Islet of Langerhans (tissue), 1 donor: ENCODE data around the gene ZNF574.
"Not testable (repeated sequence)": the region's sequence is repeated elsewhere in the genome, so short reads cannot be mapped to it uniquely, and the experiment has no call there.

Experiments
- FAIRE-seq: peaks from one replicate; lab custom pipeline; 2011; peaks lifted over from hg19 to GRCh38; lab: Jason Lieb, UNC

The ZNF574 gene, protein sequence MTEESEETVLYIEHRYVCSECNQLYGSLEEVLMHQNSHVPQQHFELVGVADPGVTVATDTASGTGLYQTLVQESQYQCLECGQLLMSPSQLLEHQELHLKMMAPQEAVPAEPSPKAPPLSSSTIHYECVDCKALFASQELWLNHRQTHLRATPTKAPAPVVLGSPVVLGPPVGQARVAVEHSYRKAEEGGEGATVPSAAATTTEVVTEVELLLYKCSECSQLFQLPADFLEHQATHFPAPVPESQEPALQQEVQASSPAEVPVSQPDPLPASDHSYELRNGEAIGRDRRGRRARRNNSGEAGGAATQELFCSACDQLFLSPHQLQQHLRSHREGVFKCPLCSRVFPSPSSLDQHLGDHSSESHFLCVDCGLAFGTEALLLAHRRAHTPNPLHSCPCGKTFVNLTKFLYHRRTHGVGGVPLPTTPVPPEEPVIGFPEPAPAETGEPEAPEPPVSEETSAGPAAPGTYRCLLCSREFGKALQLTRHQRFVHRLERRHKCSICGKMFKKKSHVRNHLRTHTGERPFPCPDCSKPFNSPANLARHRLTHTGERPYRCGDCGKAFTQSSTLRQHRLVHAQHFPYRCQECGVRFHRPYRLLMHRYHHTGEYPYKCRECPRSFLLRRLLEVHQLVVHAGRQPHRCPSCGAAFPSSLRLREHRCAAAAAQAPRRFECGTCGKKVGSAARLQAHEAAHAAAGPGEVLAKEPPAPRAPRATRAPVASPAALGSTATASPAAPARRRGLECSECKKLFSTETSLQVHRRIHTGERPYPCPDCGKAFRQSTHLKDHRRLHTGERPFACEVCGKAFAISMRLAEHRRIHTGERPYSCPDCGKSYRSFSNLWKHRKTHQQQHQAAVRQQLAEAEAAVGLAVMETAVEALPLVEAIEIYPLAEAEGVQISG

DNA sequence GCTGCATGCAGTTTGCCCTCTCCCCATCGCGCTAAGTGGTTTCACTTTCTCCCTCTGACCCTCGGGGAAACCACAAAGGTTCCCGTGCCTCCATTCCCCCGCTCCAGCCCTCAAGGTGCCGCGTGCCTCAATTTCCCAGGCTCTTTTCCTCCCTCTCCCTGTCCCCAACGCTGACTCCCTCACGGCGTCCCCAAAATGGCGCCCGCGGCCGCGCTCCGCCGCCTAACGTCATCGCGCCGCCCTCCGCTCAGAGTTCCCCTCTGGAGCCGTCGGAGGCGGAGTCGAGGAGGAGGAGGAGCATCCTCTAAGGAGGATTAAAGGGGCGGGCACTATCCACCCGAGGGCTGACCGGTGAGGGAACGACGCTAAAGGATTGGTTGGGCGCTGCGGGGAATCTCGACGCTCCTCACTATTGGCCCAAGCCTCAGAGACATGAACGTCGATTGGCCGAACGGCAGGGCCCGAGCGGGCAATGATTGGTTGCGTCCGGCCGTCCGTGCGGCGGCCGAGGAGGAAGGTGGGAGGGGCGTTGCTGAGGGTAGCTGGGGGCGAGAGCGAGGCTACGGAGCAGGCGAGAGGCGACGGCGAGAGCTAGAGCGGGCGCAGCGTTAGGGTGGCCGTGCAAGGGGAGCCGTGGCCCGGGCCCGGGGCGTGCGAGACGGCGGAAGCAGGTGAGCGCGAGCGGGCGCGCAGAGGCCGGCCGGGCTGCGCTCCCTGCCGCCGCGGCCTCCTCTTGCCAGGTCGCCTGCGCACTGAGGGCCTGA, at the start of gene ZNF574:
Gene ZNF574, plus strand, starts transcription at position 551 of the 764 bp plus-strand sequence. CDS start 2,441 bp downstream, outside the sequence.
- peak; percentile 94 for FAIRE-seq

DNA sequence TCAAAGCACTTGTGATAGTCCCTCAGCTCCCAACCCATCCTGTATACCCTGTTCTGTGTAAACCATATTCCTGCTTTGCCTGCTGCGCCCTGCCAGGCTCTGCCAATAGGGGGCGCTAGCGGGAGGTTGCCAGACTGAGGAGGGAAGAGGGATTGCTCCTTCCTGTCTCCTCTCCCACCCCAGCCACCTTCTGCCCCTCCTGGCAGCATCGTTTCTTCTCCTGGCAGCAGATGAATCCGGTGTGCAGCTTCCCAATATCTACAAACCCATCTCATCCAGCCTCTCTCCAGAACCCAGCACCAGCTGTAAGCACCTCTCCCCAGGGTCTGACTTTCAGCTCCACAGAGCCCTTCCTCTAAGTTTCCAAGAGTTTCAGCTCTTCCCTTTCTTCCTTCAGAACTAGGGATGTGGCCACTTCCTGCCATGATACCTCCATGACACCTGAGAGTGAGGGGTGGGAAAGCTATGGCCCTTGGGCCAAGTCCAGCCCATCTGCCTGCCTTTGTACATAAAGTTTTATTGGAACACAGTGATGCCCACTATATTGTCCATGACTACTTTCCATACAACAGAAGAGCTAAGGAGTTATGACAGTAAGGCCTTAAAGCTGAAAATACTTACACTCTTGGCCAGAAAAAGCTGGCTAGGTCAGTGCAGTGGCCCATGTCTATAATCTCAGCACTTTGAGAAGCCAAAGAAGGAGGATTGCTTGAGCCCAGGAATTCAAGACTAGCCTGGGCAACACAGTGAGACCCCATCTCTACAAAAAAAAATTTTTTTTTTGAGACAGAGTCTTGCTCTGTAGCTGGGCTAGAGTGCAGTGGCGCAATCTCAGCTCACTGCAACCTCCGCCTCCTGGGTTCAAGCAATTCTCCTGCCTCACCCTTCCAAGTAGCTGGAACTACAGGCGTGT, 47.4 kb upstream of the ZNF574 start:
- FAIRE-seq, result no peak

DNA sequence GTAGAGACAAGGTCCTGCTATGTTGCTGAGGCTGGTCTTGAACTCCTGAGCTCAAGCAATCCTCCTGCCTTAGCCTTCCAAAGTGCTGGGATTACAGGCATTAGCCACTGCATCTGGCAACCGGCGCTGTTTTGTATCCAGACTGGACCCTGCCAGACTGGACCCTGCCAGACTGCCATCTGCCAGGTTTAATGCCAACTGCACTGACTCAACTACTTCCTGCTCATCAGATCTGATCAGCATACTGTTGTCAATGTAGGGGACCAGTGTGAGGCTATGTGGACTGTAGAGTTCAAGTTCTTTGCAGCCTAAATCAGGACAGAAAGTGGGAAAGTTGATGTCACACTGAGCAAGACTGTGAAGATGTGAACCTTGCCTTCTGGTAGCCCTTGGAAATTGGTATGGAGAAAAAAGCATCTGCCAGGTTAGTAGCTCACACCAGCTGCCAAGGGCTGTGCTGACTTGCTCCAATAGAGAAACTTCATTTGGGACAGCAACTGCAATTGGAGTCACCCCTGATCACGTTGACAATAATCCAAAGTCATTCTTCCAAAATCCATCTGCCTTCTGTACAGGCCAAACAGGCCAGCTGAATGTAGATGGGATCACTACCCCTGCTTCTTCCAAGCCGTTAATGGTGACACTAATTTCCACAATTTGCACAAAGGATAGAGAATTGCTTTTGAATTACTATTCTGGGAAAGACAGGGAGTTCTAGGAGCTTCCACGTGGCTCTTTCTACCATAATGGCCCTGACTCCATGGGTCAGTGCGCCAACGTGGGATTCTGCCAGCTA, 45.1 kb upstream of the ZNF574 start:
- FAIRE-seq, result no peak

DNA sequence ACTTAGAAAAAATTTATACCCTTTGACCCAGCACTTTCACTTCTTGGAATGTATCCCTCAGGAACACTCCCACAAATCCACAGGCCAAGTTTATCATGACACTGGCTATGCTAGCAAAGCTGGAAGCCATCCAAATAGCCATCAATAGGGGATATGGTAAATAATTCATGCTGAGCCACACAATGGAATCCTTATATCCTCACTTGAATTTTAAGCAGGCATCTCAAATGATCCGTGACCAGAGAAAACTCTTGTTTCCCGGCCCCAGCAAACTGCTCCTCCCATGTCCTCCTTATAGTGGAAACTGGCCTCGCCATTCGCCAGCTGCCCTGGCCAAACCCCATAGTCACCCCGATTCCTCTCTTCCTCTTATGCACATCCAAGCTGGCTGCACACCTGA, 43.5 kb upstream of the ZNF574 start:
- FAIRE-seq, result no peak

DNA sequence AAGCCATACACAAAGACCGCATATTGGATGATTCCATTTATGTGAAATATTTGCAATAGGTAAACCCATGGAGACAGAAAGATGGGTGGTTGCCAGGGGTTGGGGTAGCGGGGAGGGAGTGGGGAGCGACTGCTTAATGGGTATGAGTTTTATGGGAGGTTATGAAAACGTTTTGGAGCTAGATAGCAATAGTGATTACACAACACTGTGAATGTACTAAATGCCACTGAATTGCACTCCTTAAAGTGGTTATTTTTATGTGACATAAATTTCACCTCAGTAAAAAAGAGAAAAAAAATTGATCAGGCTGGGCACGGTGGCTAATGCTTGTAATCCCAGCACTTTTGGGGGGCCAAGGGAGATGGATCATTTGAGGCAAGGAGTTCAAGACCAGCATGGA, 42.6 kb upstream of the ZNF574 start:
- no peak for FAIRE-seq

DNA sequence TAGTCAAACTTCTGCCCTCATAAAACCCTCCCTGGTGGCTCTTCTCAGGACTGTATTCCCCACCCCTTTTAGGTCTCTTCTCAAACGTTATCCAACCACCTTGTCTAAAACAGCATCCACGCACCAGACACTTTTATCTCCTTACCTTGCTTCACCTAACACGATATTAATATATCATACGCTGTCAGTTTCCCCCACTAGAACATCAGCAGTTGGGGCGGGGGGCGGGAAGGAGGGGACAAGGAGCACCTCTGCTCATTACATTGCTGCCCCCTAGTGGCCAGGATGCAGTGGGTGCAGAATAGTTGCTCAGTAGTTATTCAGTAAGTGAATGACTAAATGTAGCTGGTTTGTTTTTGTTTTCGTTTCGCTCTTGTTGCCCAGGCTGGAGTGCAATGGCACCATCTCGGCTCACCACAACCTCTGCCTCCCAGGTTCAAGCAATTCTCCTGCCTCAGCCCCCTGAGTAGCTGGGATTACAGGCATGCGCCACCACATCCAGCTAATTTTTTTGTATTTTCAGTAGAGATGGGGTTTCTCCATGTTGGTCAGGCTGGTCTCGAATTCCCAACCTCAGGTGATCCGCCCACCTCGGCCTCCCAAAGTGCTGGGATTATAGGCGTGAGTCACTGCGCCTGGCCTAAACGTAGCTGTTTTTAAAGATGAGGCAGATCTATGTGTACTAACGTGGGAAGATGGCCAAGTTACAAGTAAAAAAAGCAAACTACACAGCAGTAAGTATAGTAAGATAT, 41.1 kb upstream of the ZNF574 start:
- not testable (repeated sequence) for FAIRE-seq

DNA sequence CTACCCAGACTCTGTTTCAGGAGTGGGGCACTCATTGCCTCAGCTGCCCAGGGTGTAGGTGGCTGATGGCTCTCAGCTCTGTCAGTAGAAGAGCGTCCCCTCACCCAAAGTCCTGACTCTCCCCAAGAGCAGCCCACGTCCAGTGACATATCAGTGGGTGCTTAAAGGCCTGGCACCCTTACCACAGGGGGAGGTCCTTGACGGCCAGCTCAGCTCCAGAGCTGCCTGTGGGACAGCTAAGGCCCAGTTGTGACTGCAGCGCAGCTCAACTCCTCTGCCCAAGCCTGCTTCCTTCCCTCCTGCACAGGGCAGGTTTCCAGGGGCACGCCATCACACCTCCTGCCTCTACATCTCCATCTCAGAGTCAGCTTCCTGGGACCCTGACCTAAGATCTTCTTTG, 38.3 kb upstream of the ZNF574 start:
- FAIRE-seq, result no peak

DNA sequence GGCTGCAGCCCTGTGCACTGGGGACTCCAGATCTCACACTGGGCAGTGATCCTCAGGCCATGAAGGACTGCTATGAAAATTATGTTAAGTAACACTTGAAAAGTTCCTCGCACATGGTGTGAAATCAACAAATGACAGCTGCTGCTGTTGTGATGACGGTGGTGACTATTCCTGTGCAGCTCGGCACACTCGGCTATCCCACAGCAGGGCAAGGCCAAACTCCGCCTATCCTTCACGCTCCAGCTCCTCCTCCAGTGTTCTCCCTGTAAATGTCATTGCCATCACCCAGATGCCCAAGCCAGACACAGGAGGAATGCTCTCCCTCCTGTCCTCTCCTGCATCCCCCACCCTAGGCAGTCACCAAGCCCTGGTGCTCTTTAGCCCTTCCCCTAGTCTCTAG, 37.3 kb upstream of the ZNF574 start:
- FAIRE-seq, result no peak

DNA sequence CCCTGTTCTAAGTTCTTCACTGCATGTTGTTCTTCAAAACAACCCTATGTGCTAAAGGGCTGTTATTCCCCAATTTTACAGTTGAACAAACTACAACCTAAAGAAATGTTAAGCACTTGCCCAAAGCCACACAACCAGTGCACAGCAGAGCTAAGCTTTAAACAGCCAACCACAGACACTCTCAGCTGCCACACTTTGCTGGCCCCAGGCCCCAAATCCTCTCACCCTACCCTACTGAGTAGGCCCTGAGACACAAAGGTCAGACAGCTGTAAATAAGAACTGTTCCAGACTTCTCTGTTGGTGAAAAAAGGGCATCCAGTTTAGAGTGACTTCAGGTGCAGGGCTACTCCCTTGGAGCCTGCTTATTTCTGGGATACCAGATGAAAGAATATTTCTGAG, 35.9 kb upstream of the ZNF574 start:
- FAIRE-seq, result no peak

DNA sequence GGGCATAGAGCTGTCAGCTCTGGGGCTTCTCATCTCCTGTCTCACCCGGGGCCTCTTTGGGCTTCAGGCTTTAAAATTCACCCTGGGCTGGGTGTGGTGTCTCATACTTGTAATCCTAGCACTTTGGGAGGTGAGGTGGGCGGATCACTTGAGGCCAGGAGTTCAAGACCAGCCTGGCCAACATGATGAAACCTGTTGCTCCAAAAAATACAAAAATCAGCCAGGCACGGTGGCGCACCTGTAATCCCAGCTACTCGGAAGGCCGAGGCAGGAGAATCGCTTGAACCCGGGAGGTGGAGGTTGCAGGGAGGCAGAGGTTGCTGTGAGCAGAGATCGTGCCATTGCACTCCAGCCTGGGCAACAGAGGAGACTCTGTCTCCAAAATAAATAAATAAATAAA, 35.5 kb upstream of the ZNF574 start:
- FAIRE-seq, result not testable (repeated sequence)

DNA sequence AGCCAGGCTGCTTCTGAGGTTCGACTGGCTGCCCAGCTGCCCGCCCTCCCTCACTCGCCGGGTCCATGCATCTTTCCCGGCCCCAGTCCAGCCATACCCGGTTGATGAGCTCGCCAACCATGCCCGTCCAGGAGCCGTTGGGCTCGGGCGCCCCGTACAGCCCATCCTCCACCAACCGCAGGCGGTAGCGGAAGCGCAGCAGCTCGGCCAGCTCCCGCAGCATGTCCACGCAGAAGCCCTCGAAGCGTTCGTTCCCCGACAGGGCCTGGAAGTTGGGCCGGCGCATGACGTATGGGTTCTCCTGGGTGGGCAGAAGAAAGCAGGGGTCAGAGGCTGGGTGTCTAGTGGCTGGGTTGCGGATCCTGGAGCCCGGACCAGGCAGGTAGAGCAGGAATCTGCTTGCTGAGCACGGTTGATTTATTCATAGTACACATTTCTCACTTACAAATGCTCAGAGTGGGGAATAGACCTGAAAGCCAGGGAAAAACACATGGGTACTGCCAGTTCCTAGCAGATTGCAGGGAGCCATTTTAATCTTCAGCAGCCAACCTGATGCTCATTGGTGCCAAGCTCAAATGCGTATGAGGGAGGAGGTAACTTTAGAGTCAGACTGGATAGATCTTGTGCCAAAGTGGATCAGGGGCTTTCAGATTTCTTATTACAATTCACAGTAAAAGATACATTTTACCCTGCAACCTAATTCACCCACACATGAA, 33.4 kb upstream of the ZNF574 start:
- FAIRE-seq, result no peak

DNA sequence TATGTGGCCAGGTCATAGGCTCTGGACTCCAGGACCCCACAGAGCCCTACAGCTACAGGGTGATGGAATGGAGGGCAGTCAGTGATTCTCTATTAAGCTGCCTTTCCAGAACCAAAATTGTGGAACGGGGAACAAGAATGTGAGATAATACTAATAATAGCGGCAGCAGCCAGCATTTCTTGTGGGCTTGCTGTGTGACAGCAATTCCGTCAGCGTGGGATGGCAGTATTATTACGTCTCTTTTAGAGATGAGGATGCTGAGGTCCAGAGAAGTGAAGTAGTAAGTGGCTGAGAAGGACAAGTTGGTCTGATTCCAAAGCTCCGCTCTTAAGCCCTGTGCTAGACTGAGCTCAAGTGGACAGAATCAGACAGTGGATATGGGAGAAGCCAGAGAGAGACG, 30.4 kb upstream of the ZNF574 start:
- no peak for FAIRE-seq

DNA sequence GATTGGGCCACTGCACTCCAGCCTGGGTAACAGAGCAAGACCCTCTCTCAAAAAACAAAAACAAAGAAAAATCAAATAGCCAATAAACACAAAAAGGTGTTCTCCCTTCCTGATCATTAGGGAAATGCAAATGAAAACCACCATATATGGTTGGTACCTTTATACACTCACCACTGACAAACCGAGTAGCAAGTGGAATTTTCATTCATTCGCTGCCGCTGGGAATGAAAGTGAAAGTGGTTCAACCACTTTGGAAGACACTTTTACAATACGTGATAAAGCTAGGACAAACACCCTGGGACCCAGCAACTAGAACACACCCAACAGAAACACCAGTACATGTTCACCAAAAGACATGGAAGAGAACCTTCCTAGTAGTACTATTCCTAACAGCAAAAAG, 27.0 kb upstream of the ZNF574 start:
- FAIRE-seq, result no peak

DNA sequence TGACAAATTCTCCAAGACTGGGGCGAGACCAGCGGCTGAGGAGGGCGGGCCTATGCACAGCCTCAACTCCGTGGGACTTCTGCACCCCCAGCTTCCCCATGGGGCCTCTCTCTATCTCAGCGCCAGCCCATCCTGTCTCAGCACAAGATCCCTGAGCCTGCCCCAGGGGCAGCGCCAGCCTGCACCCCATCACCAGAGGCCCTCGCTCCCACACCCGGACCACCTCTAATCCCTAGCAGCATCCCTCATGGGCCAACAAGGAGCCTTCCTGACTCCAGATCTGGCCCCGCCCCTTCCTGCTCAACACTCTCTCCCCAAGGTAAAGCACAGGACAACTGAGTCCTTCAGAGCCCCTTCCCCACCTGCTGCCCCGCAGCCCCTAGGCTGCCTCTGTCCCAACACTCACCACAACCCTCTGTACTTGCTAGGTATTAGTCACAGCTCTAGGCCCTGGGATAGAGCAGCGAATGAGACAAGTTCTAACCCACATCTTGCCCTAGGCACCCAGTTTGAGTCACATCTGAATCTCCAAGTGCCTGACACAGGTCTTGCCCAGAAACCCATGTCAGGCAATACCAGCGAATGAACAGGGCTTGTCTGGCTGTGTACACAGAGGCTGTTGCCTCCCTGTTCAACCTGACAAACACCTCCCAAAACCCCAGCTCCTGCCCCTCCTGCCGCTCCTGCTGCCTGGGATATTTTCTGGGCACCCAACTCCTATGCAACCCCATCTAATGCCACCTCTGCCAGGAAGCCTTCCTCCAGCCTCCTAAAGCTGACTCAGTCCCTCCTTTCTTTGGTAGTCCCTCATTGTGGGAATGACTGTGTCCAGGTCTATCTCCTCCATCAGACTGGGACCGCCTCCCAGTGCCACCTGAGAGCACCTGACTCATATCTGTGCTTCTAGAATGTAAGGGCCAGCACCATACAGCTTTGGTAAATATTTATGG, 24.5 kb upstream of the ZNF574 start:
- no peak for FAIRE-seq

DNA sequence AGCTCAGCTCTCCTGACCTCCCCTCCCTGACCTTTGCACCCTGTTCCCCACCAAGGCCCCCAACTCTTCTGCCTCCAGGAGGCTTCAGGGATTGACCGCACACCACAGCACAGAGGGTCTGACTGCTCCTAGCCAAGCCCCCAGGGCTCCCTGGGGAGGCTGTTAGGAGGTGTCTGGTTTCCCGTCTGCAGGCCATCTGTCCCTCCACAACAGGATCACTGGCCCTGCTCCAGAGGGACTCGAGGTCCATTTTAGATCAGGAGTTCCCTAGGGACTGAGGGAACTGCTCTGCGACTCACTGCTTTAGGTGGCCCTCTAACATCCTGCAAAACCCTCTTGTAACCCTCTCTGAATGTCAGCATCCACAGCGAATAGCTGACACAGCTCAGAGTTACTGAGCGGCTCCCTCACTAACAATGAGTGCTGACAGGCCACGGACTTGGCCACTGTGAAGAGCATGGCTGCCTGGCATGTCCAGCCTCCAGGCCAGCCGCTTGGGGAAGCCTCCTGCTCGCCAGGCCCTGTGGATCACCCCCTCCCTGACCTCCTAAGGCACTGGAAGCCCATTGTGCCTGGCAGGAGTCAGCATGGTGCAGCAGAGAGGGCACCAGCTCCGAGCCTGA, 23.6 kb upstream of the ZNF574 start:
- FAIRE-seq, result no peak

DNA sequence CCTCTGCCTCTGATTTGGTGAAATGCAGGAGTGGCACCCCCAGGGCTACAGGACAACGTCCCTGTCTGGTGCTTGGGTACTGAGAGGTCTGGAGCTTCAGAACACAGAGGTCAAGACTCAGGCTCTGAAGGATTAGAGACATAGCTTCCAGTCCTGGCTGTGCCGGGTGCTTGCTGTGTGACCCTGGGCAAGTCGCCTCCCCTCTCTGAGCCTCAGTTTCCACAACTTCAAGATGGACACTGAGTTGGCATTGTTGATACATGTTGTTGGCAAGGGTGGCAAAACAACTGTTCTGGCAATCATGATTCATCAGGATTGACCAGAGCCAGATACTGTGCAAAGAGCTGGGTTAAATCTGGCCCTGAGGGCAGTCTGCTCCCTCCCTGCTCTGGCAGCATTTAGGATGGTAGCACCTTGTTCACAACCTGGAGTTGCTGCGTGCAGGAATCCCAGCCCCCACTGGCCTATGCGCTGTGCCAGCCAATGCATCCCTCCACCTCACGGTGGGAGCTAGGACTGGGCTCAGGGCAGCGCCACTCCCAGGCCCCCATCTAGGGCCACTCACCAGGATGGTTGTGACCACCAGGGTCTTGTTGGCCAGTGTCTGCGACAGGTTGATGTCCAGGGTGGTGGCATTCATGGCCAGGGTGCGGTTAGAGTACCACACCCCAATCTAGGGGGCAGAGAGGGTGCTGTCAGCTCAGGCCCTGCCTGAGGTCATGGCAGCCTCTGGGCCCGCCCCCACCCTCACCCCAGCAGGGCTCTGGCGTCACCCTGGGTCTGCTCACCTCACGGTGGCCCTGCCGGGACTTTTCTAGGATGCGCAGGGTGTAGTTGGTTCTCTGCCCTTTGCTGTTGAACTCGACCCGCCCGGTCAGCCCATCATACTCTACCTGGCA, 22.7 kb upstream of the ZNF574 start:
- no peak for FAIRE-seq

DNA sequence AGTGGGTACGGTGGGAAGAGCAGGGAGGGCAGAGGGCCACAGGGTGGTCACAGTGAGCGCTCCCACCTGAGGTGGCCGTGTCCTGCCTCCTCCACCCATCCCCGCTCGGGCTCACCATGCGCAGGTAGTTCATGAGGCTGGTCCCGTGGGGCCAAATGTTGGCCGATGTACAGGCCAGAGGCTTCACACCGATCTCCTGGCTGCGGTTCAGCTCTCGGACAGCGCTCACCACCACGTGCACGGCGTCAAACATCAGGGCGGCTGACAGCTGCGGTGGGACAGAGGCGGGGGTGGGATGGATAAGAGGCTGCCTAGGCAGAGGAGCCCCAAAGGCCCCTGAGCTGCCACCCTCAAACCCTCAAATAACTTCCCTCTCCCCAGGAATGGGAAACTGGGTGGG, 21.8 kb upstream of the ZNF574 start:
- FAIRE-seq, result no peak
